Naive thymus-derived CD4-positive, alpha-beta T cell (primary cell): Measurements from ENCODE around the gene TRABD2A. TPM values are rescaled to one million over a fixed set of nuclear protein-coding genes. Genes with fewer than 3 reads are reported as not detected.

Source experiments
- ATAC-seq: fragments of 150-1000 bp; cut with Tn5 transposase; 2 replicates; pipeline ENCODE4 v1.10.0; 2021; ENCODE audit warnings: mild to moderate bottlenecking, moderate library complexity
- CTCF ChIA-PET: fragments of 350-600 bp; sonication (Branson Sonifier 250); formaldehyde crosslinking; loops from one replicate; lab custom pipeline; 2021; ENCODE audit warnings: antibody characterized with exemption; lab: Charles Lee
- POLR2A ChIA-PET: fragments of 350-600 bp; sonication (Branson Sonifier 250); formaldehyde crosslinking; loops from one replicate; lab custom pipeline; 2021; ENCODE audit warnings: antibody characterized with exemption, inconsistent platforms; lab: Charles Lee
- DNase-seq, 9 donors: peaks; one replicate each; pipeline versions ENCODE4 v3.0.0 to v3.0.0-alpha.2; 2020 to 2022; ENCODE audit warnings: mixed read lengths in 1 of 9
- H3K27ac ChIP-seq: one replicate; pipeline ENCODE4 v1.7.0; 2013; ENCODE audit warnings: mild to moderate bottlenecking, low read depth, low read length, moderate library complexity
- H3K27me3 ChIP-seq, 2 donors: one replicate each; pipeline ENCODE4 v1.7.0; 2013; ENCODE audit warnings: low read length in 2 of 2, mild to moderate bottlenecking in 2 of 2, moderate library complexity in 2 of 2; ENCODE audit not compliant: control insufficient read depth in 2 of 2, insufficient read depth in 2 of 2
- H3K36me3 ChIP-seq, 3 experiments: 1 replicate in 2 of 3; 2 replicates in 1 of 3; pipeline ENCODE4 v1.7.0; 2013; ENCODE audit warnings: low read length in 3 of 3, mild to moderate bottlenecking in 3 of 3, moderate library complexity in 1 of 3; ENCODE audit not compliant: insufficient read depth in 3 of 3, control insufficient read depth in 2 of 3
- H3K4me1 ChIP-seq, 2 donors: one replicate each; pipeline ENCODE4 v1.7.0; 2013; ENCODE audit warnings: low read length in 2 of 2, mild to moderate bottlenecking in 2 of 2, moderate library complexity in 1 of 2; ENCODE audit not compliant: control insufficient read depth in 2 of 2, insufficient read depth in 2 of 2
- H3K4me3 ChIP-seq: 2 replicates; pipeline ENCODE4 v1.7.0; 2013; ENCODE audit warnings: mild to moderate bottlenecking, low read length
- H3K9me3 ChIP-seq, 3 experiments: 1 replicate in 2 of 3; 2 replicates in 1 of 3; pipeline ENCODE4 v1.7.0; 2013; ENCODE audit warnings: low read length in 3 of 3; ENCODE audit not compliant: control insufficient read depth in 2 of 3
- H3K27ac Mint-ChIP-seq, 9 donors: one replicate each; pipeline ENCODE4 v1.8.0; 2020 to 2022; ENCODE audit warnings: mixed read lengths in 9 of 9, mild to moderate bottlenecking in 8 of 9, moderate library complexity in 5 of 9, inconsistent platforms in 2 of 9
- H3K27me3 Mint-ChIP-seq, 5 donors: one replicate each; pipeline ENCODE4 v1.8.0; 2021 to 2022; ENCODE audit warnings: mixed read lengths in 5 of 5, mild to moderate bottlenecking in 1 of 5
- H3K36me3 Mint-ChIP-seq, 5 donors: one replicate each; pipeline ENCODE4 v1.8.0; 2020 to 2022; ENCODE audit warnings: mixed read lengths in 5 of 5, mild to moderate bottlenecking in 3 of 5, inconsistent platforms in 1 of 5
- H3K4me1 Mint-ChIP-seq, 7 donors: one replicate each; pipeline ENCODE4 v1.8.0; 2020 to 2022; ENCODE audit warnings: mixed read lengths in 7 of 7, mild to moderate bottlenecking in 3 of 7, inconsistent platforms in 1 of 7
- H3K4me3 Mint-ChIP-seq, 10 donors: one replicate each; pipeline ENCODE4 v1.8.0; 2020 to 2022; ENCODE audit warnings: mild to moderate bottlenecking in 10 of 10, mixed read lengths in 10 of 10, moderate library complexity in 6 of 10, inconsistent platforms in 2 of 10
- H3K9me3 Mint-ChIP-seq, 11 donors: one replicate each; pipeline ENCODE4 v1.8.0; 2020 to 2022; ENCODE audit warnings: mixed read lengths in 11 of 11, mild to moderate bottlenecking in 4 of 11, inconsistent platforms in 1 of 11, moderate library complexity in 1 of 11
- intact Hi-C, 2 donors: fragments of 100-400 bp; cut with micrococcal nuclease; formaldehyde crosslinking; loops; one replicate each; pipeline ENCODE4 v1.15.1; 2023
- polyA plus RNA-seq, 2 donors: library from polyadenylated mRNA; unstranded; fragments of 300-500 nt; fragmentation: Illumina TruSeq; gene quantifications; one replicate each; pipeline ENCODE4 v1.2.3, GENCODE V29; 2021
- total RNA-seq, 6 experiments: library from RNA in 5 of 6; stranded (reverse) in 5 of 6; gene quantifications; 1 replicate in 5 of 6; 2 replicates in 1 of 6; pipeline ENCODE4 v1.2.3 and lab custom pipeline; 2021 to 2026

TRABD2A gene
- total and polyA plus RNA-seq, 7 experiments from 2014 or later = 75.0 to 288 (median 182) TPM

DNA sequence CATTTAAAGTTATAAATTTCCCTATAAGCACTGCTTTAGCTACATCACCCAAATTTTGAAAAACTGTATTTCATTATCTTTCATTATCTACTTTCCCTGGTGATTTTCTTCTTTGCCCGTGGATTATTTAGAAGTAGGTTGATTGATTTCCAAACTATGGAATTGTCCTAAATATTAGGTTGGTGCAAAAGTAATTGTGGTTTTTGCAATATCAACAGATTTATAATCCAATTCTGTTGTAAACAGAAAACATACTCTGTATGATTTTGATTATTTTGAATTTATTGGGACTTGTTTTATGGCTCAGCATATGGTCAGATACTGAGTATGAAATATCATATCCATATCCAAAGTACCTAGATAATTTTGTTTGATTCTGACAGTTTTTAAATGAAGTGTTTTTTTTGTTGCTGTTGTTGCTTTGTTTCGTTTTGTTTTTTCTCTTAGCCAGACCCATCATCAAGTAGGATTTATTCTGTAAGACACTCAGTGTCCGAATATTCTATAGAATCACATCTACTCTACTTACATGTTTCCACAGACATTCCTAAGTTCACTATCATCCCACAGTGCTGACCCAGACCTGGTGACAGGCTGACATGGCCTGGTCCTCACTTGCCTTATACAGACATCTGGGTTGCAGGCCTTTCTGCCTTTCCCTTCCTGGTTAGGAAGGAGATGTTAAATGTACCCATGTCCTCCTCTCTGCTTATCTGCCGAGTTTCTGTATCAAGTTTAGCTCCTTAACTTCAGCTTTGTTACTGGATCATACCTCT lies 2.1 kb upstream of the TRABD2A start:
- Histone ChIP-seq H3K4me1 (peaks cover 8 to 15% of the 10 kb centered on the region in 2 donors), H3K36me3 (peaks cover 0 to 9% (median 0%) of the 10 kb centered on the region in 3 experiments), H3K27me3 (no peaks in the 10 kb centered on the region), H3K9me3 (no peaks in the 10 kb centered on the region), H3K27ac (peak overlapping the region; percentile 89), H3K4me3 (no peak overlapping the region)
- POLR2A ChIA-PET = interaction anchor here (0.6 to 19.4 kb wide), 23 partner anchors 7 to 400 kb away, joined by 3 to 617 read pairs (median 4); partner anchors contain the start of gene TMSB10
- CTCF ChIA-PET = interaction anchor here (0.5 to 7.0 kb wide), 32 partner anchors 10 to 565 kb away, joined by 3 to 82 read pairs (median 4); partner anchors contain the start of gene TMSB10
- H3K4me1 Mint-ChIP-seq = peaks cover 30 to 64% (median 60%) of the 10 kb centered on the region in 7 donors
- peak overlapping the region; percentile 92 to 99 (median 98) for H3K27ac Mint-ChIP-seq
- no peak for ATAC-seq
- intact Hi-C loops = loop anchor here (1.0 to 10.0 kb wide), 14 partner anchors 11 to 858 kb away; partner anchors contain the start of genes DNAH6 (in 1 of the 2), SUCLG1 (in 1 of the 2) and TMSB10 (in 1 of the 2)
- H3K4me3 Mint-ChIP-seq = peak overlapping the region; percentile 84 to 99 (median 97)
- H3K9me3 Mint-ChIP-seq = peaks cover 0 to 2% (median 0%) of the 10 kb centered on the region in 11 donors
- peaks cover 0 to 7% (median under 1%) of the 10 kb centered on the region in 5 donors for H3K36me3 Mint-ChIP-seq
- DNase-seq = no peak
- H3K27me3 Mint-ChIP-seq = peaks cover 0 to 3% (median 0%) of the 10 kb centered on the region in 5 donors

- peak overlapping the region; percentile 84 to 99 (median 97) for H3K4me3 Mint-ChIP-seq
- Histone ChIP-seq H3K4me3 (peak overlapping the region; percentile 80), H3K27me3 (no peaks in the 10 kb centered on the region), H3K27ac (peak overlapping the region; percentile 89), H3K36me3 (peaks cover 0 to 9% (median 0%) of the 10 kb centered on the region in 3 experiments), H3K4me1 (peaks cover 5 to 19% of the 10 kb centered on the region in 2 donors), H3K9me3 (no peaks in the 10 kb centered on the region)
- intact Hi-C loops = loop anchor here (1.0 to 10.0 kb wide), 14 partner anchors 12 to 858 kb away; partner anchors contain the start of genes DNAH6 (in 1 of the 2), SUCLG1 (in 1 of the 2) and TMSB10 (in 1 of the 2)
- H3K4me1 Mint-ChIP-seq = peaks cover 35 to 65% (median 61%) of the 10 kb centered on the region in 7 donors
- H3K27me3 Mint-ChIP-seq = peaks cover 0 to 3% (median 0%) of the 10 kb centered on the region in 5 donors
- DNase-seq (no peak), ATAC-seq (no peak)
- H3K36me3 Mint-ChIP-seq = peaks cover 0 to 7% (median 5%) of the 10 kb centered on the region in 5 donors
- ChIA-PET CTCF (interaction anchor here (0.5 to 7.0 kb wide), 28 partner anchors 11 to 564 kb away, joined by 3 to 82 read pairs (median 4); partner anchors contain the start of gene TMSB10), POLR2A (interaction anchor here (0.6 to 19.4 kb wide), 26 partner anchors 7 to 399 kb away, joined by 3 to 617 read pairs (median 4); partner anchors contain the start of gene TMSB10)
- H3K27ac Mint-ChIP-seq = peak overlapping the region; percentile 92 to 99 (median 98)
- H3K9me3 Mint-ChIP-seq = peaks cover 0 to 2% (median 0%) of the 10 kb centered on the region in 11 donors
These were observed 1.5 kb upstream of the TRABD2A start for GRCh38 chr2:84882414-84882738.

- Histone ChIP-seq H3K27ac (peak overlapping the region; percentile 89), H3K27me3 (no peaks in the 10 kb centered on the region), H3K9me3 (no peaks in the 10 kb centered on the region), H3K4me3 (peak overlapping the region; percentile 80), H3K4me1 (peaks cover 5 to 20% of the 10 kb centered on the region in 2 donors), H3K36me3 (peaks cover 0 to 9% (median 0%) of the 10 kb centered on the region in 3 experiments)
- H3K4me1 Mint-ChIP-seq = peaks cover 35 to 65% (median 61%) of the 10 kb centered on the region in 7 donors
- peaks cover 0 to 2% (median 0%) of the 10 kb centered on the region in 11 donors for H3K9me3 Mint-ChIP-seq
- intact Hi-C loops = loop anchor here (1.0 to 10.0 kb wide), 18 partner anchors 8 to 857 kb away; partner anchors contain the start of genes DNAH6 (in 2 of the 2), SUCLG1 (in 2 of the 2) and TMSB10 (in 2 of the 2)
- H3K36me3 Mint-ChIP-seq = peaks cover 0 to 9% (median 5%) of the 10 kb centered on the region in 5 donors
- ChIA-PET POLR2A (interaction anchor here (0.5 to 19.4 kb wide), 31 partner anchors 8 to 398 kb away, joined by 3 to 617 read pairs (median 5); partner anchors contain the start of gene TMSB10), CTCF (interaction anchor here (0.5 to 7.0 kb wide), 34 partner anchors 12 to 1664 kb away, joined by 3 to 82 read pairs (median 4); partner anchors contain the start of gene TMSB10)
- peak overlapping the region; percentile 92 to 99 (median 98) for H3K27ac Mint-ChIP-seq
- DNase-seq (peak; percentile 69 to 89 (median 85)), ATAC-seq (peak; percentile 80)
- peak overlapping the region; percentile 84 to 99 (median 97) for H3K4me3 Mint-ChIP-seq
- peaks cover 0 to 3% (median 0%) of the 10 kb centered on the region in 5 donors for H3K27me3 Mint-ChIP-seq
These were observed 913 bp upstream of the TRABD2A start for GRCh38 chr2:84881581-84882413.

DNA sequence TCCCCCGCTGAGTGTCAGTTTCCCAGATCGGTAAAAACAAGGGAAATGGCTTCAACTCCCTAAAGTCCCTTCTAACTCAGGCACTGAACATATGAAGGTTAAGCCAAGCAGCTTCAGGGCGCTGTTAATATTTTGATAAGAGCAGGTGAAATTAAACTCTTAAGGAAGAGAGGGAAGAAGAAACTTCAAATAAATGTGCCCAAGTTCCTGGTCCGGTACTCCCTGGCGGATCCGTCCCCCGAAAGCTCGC lies 564 bp downstream of the TRABD2A start:
- Mint-ChIP-seq H3K9me3 (peaks cover 0 to 2% (median 0%) of the 10 kb centered on the region in 11 donors), H3K4me3 (peak overlapping the region; percentile 84 to 99 (median 96)), H3K4me1 (peaks cover 40 to 66% (median 61%) of the 10 kb centered on the region in 7 donors), H3K27me3 (peaks cover 0 to 3% (median 0%) of the 10 kb centered on the region in 5 donors), H3K27ac (peak overlapping the region; percentile 89 to 98 (median 96)), H3K36me3 (peaks cover 2 to 16% (median 5%) of the 10 kb centered on the region in 5 donors)
- POLR2A ChIA-PET = interaction anchor here (0.8 to 19.4 kb wide), 21 partner anchors 9 to 383 kb away, joined by 3 to 617 read pairs (median 6); partner anchors contain the start of gene TMSB10
- Histone ChIP-seq H3K36me3 (peaks cover 0 to 9% (median 0%) of the 10 kb centered on the region in 3 experiments), H3K27ac (peak overlapping the region; percentile 89), H3K27me3 (no peaks in the 10 kb centered on the region), H3K9me3 (no peaks in the 10 kb centered on the region), H3K4me3 (peak overlapping the region; percentile 80), H3K4me1 (peaks cover 5 to 34% of the 10 kb centered on the region in 2 donors)
- CTCF ChIA-PET = interaction anchor here (0.6 to 7.0 kb wide), 9 partner anchors 13 to 387 kb away, joined by 3 to 82 read pairs (median 4); no protein-coding TSS in a partner anchor
- DNase-seq = no peak
- no peak for ATAC-seq
- intact Hi-C loops = loop anchor here (2.0 to 10.0 kb wide), 4 partner anchors 16 to 856 kb away; partner anchors contain the start of gene SUCLG1 (in 1 of the 2)

DNA sequence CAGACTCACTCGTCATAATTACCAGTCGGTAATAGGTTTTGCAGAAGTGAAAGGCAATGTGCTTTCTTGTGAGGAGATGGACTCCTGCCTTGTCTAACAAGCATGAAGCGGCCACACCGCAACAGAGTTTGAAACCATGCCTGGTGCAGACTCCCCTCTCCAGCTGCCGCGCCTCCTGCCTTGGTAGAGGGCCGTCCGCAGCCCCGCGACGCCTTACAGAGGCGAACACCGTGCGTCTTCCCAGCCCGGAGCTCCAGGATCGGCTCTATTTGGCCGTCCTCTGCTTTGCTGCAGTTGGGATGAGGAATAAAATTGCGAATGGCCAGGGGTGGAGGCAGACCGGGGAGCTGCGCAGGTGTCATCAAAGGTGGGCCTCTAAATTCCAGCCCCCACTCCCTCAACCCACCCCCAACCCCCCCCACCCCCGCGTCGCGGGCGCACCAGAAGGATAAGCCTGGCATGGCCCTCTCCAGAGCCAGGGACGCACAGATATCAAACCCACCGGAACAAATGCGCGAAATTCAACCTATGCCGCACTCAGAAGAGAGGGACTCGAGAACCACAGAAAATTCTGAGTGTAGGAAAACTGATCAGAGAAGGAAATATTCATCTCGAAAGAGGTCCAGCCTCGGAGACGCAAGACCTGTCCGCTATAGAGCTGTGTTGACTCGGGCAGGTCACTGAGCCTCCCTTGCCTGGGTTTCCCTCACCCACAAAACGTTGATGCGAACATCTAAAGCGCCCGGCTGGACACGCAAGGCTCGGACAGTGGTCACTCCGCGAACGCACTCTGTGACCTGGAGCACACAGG lies 1.1 kb downstream of the TRABD2A start:
- peaks cover 0 to 3% (median 0%) of the 10 kb centered on the region in 5 donors for H3K27me3 Mint-ChIP-seq

More for the DNA sequence above, 1.1 kb downstream of the TRABD2A start:
- H3K27ac Mint-ChIP-seq = peak overlapping the region; percentile 89 to 98 (median 96)
- Histone ChIP-seq H3K9me3 (no peaks in the 10 kb centered on the region), H3K4me1 (peaks cover 5 to 40% of the 10 kb centered on the region in 2 donors), H3K4me3 (peak overlapping the region; percentile 80), H3K36me3 (peaks cover 0 to 9% (median 0%) of the 10 kb centered on the region in 3 experiments), H3K27me3 (no peaks in the 10 kb centered on the region), H3K27ac (peak overlapping the region; percentile 89)
- ATAC-seq (no peak), DNase-seq (peak in 4 of 9 donors; percentile 32 to 42 (median 36))
- POLR2A ChIA-PET = interaction anchor here (0.7 to 19.4 kb wide), 22 partner anchors 10 to 382 kb away, joined by 3 to 617 read pairs (median 6); partner anchors contain the start of gene TMSB10
- CTCF ChIA-PET = interaction anchor here (0.6 to 7.0 kb wide), 11 partner anchors 13 to 421 kb away, joined by 3 to 82 read pairs (median 4); no protein-coding TSS in a partner anchor
- intact Hi-C loops = loop anchor here (2.0 to 10.0 kb wide), 5 partner anchors 15 to 855 kb away; partner anchors contain the start of gene SUCLG1 (in 1 of the 2)
- H3K9me3 Mint-ChIP-seq = peaks cover 0 to 2% (median 0%) of the 10 kb centered on the region in 11 donors
- H3K4me3 Mint-ChIP-seq = peak overlapping the region; percentile 84 to 99 (median 96)
- peaks cover 46 to 72% (median 63%) of the 10 kb centered on the region in 7 donors for H3K4me1 Mint-ChIP-seq
- H3K36me3 Mint-ChIP-seq = peaks cover 7 to 21% (median 9%) of the 10 kb centered on the region in 5 donors
